ENCODE results near the gene ARHGAP9. TPM values are rescaled to one million over a fixed set of nuclear protein-coding genes. Genes with fewer than 3 reads are reported as not detected.
"Not testable (repeated sequence)": the region's sequence is repeated elsewhere in the genome, so short reads cannot be mapped to it uniquely, and the experiment has no call there.

Gene ARHGAP9
- total RNA-seq, 2 donors from 2014 or later, result 32.0 to 32.5 TPM

- peaks cover 53% of the 10 kb centered on the region for H3K36me3 ChIP-seq
- no peaks in the 10 kb centered on the region for H3K27me3 ChIP-seq (replicated peaks; ENCODE audit: insufficient read depth)
- H3K4me1 ChIP-seq (ENCODE audit: control insufficient read depth in 1 of 2, low read depth in 2 of 2), result peaks cover 22 to 27% of the 10 kb centered on the region in 2 donors
- TF ChIP-seq CTCF (IDR thresholded peaks at IDR 0.05), result no peak
- H3K4me3 ChIP-seq, result no peak overlapping the region
- ATAC-seq (ENCODE audit: insufficient number of reproducible peaks, low FRiP score, low read depth) (no peak), DNase-seq (ENCODE audit: low spot score) (no peak)
- no peaks in the 10 kb centered on the region for H3K9me3 ChIP-seq
- no peak overlapping the region for H3K27ac ChIP-seq
These were observed 36.4 kb upstream of the ARHGAP9 start for GRCh38 chr12:57515934-57516541.

GRCh38 chr12:57515408-57515933 lies 35.8 kb upstream of the ARHGAP9 start:
- Histone ChIP-seq H3K36me3 (peaks cover 53% of the 10 kb centered on the region), H3K27me3 (replicated peaks; ENCODE audit: insufficient read depth) (no peaks in the 10 kb centered on the region), H3K9me3 (no peaks in the 10 kb centered on the region), H3K27ac (no peak overlapping the region), H3K4me1 (ENCODE audit: control insufficient read depth in 1 of 2, low read depth in 2 of 2) (peaks cover 22 to 25% of the 10 kb centered on the region in 2 donors), H3K4me3 (no peak overlapping the region)
- ATAC-seq (ENCODE audit: insufficient number of reproducible peaks, low FRiP score, low read depth) (no peak), DNase-seq (ENCODE audit: low spot score) (no peak)
- no peak for TF ChIP-seq CTCF (IDR thresholded peaks at IDR 0.05)

- Histone ChIP-seq H3K4me1 (ENCODE audit: control insufficient read depth in 1 of 2, low read depth in 2 of 2) (peaks cover 22 to 25% of the 10 kb centered on the region in 2 donors), H3K36me3 (peaks cover 55% of the 10 kb centered on the region), H3K27me3 (replicated peaks; ENCODE audit: insufficient read depth) (no peaks in the 10 kb centered on the region), H3K9me3 (no peaks in the 10 kb centered on the region), H3K27ac (no peak overlapping the region), H3K4me3 (no peak overlapping the region)
- no peak for TF ChIP-seq CTCF (IDR thresholded peaks at IDR 0.05)
- no peak for ATAC-seq (ENCODE audit: insufficient number of reproducible peaks, low FRiP score, low read depth)
- DNase-seq (ENCODE audit: low spot score), result no peak
These were observed 35.2 kb upstream of the ARHGAP9 start for GRCh38 chr12:57514720-57515407.

- H3K27ac ChIP-seq; ATAC-seq (ENCODE audit: insufficient number of reproducible peaks, low FRiP score, low read depth); H3K27me3 ChIP-seq (replicated peaks; ENCODE audit: insufficient read depth); H3K9me3 ChIP-seq; H3K4me3 ChIP-seq; DNase-seq (ENCODE audit: low spot score): not testable (repeated sequence)
- Histone ChIP-seq H3K4me1 (ENCODE audit: control insufficient read depth in 1 of 2, low read depth in 2 of 2) (peaks cover 19 to 23% of the 10 kb centered on the region in 2 donors), H3K36me3 (peaks cover 61% of the 10 kb centered on the region)
These were observed 34.6 kb upstream of the ARHGAP9 start for GRCh38 chr12:57514246-57514645.

GRCh38 chr12:57513677-57514076 lies 34.0 kb upstream of the ARHGAP9 start:
- Histone ChIP-seq H3K36me3 (peaks cover 64% of the 10 kb centered on the region), H3K4me1 (ENCODE audit: control insufficient read depth in 1 of 2, low read depth in 2 of 2) (peaks cover 14 to 17% of the 10 kb centered on the region in 2 donors)
- not testable (repeated sequence) for H3K9me3 ChIP-seq; H3K27ac ChIP-seq; H3K4me3 ChIP-seq; DNase-seq (ENCODE audit: low spot score); H3K27me3 ChIP-seq (replicated peaks; ENCODE audit: insufficient read depth); ATAC-seq (ENCODE audit: insufficient number of reproducible peaks, low FRiP score, low read depth)

- DNase-seq (ENCODE audit: low spot score) (no peak), ATAC-seq (ENCODE audit: insufficient number of reproducible peaks, low FRiP score, low read depth) (no peak)
- H3K27ac ChIP-seq, result no peak overlapping the region
- peaks cover 9 to 13% of the 10 kb centered on the region in 2 donors for H3K4me1 ChIP-seq (ENCODE audit: control insufficient read depth in 1 of 2, low read depth in 2 of 2)
- no peaks in the 10 kb centered on the region for H3K27me3 ChIP-seq (replicated peaks; ENCODE audit: insufficient read depth)
- H3K36me3 ChIP-seq, result peaks cover 64% of the 10 kb centered on the region
- no peak for TF ChIP-seq CTCF (IDR thresholded peaks at IDR 0.05)
- no peaks in the 10 kb centered on the region for H3K9me3 ChIP-seq
- H3K4me3 ChIP-seq, result no peak overlapping the region
These were observed 33.6 kb upstream of the ARHGAP9 start for GRCh38 chr12:57513266-57513665.
